Measurements from ENCODE around the gene TMPRSS11B. TPM values are rescaled to one million over a fixed set of nuclear protein-coding genes. Genes with fewer than 3 reads are reported as not detected.

The TMPRSS11B gene
- total and polyA plus RNA-seq, 3 experiments from 2014 or later, result not detected

GRCh38 chr4:68176904-68177303 lies 68.6 kb downstream of the TMPRSS11B start:
- Mint-ChIP-seq H3K4me3 (no peak overlapping the region), H3K27me3 (peaks cover 0 to under 1% of the 10 kb centered on the region in 2 donors)

More at GRCh38 chr4:68176904-68177303, 68.6 kb downstream of the TMPRSS11B start:
- Histone ChIP-seq H3K27me3 (ENCODE audit: insufficient read depth, low read length, poor library complexity, severe bottlenecking) (no peaks in the 10 kb centered on the region), H3K4me1 (ENCODE audit: insufficient read depth, low read length) (no peaks in the 10 kb centered on the region), H3K9me3 (ENCODE audit: low read length) (no peaks in the 10 kb centered on the region), H3K4me3 (ENCODE audit: low read length) (no peak overlapping the region), H3K36me3 (ENCODE audit: insufficient read depth, low read length) (no peaks in the 10 kb centered on the region), H3K27ac (ENCODE audit: low read depth, low read length) (no peak overlapping the region)
- no peaks in the 10 kb centered on the region for H3K36me3 Mint-ChIP-seq
- CTCF ChIA-PET, result no interaction called here
- H3K27ac Mint-ChIP-seq, result no peak overlapping the region
- no peaks in the 10 kb centered on the region for H3K9me3 Mint-ChIP-seq
- POLR2A ChIA-PET, result no interaction called here
- DNase-seq, result no peak
- H3K4me1 Mint-ChIP-seq, result peaks cover 0 to 6% (median 0%) of the 10 kb centered on the region in 3 donors

Other genes with a start within 250 kb of the TMPRSS11B start
- not detected for gene TMPRSS11F, start 115.8 kb downstream of the TMPRSS11B start, total RNA-seq
- gene TMPRSS11F, start 115.8 kb downstream of the TMPRSS11B start, polyA plus RNA-seq, result not detected
- gene YTHDC1, start 104.4 kb upstream of the TMPRSS11B start, total RNA-seq, result 10 to 100 TPM; 85.2 to 86.5 TPM
- 42.2 TPM for gene YTHDC1, start 104.4 kb upstream of the TMPRSS11B start, polyA plus RNA-seq
- under 1 TPM; 0.15 to 0.18 TPM for gene TMPRSS11E, start 201.8 kb upstream of the TMPRSS11B start, total RNA-seq
- gene TMPRSS11E, start 201.8 kb upstream of the TMPRSS11B start, polyA plus RNA-seq, result not detected